Measurements from ENCODE around the gene NBEA.
A peak's percentile ranks its signal among the peaks of the same experiment; 100 is the strongest.
"Not testable (repeated sequence)": the region's sequence is repeated elsewhere in the genome, so short reads cannot be mapped to it uniquely, and the experiment has no call there.

The NBEA gene

GRCh38 chr13:34959489-34959888, 17.4 kb downstream of the NBEA start:
- TF ChIP-seq, protein P1, sequence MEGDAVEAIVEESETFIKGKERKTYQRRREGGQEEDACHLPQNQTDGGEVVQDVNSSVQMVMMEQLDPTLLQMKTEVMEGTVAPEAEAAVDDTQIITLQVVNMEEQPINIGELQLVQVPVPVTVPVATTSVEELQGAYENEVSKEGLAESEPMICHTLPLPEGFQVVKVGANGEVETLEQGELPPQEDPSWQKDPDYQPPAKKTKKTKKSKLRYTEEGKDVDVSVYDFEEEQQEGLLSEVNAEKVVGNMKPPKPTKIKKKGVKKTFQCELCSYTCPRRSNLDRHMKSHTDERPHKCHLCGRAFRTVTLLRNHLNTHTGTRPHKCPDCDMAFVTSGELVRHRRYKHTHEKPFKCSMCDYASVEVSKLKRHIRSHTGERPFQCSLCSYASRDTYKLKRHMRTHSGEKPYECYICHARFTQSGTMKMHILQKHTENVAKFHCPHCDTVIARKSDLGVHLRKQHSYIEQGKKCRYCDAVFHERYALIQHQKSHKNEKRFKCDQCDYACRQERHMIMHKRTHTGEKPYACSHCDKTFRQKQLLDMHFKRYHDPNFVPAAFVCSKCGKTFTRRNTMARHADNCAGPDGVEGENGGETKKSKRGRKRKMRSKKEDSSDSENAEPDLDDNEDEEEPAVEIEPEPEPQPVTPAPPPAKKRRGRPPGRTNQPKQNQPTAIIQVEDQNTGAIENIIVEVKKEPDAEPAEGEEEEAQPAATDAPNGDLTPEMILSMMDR (conservative IDR thresholded peaks at IDR 0.05) = no peak
- H3K27ac ChIP-seq = no peak overlapping the region

- H3K27ac ChIP-seq = peak overlapping the region; percentile 13
- TF ChIP-seq, protein P1 (conservative IDR thresholded peaks at IDR 0.05) = no peak
Observed at GRCh38 chr13:34964558-34964957, 22.5 kb downstream of the NBEA start.

- TF ChIP-seq, protein P1 (conservative IDR thresholded peaks at IDR 0.05) = no peak
- no peak overlapping the region for H3K27ac ChIP-seq
Observed at GRCh38 chr13:34967851-34968562, 25.9 kb downstream of the NBEA start.

DNA sequence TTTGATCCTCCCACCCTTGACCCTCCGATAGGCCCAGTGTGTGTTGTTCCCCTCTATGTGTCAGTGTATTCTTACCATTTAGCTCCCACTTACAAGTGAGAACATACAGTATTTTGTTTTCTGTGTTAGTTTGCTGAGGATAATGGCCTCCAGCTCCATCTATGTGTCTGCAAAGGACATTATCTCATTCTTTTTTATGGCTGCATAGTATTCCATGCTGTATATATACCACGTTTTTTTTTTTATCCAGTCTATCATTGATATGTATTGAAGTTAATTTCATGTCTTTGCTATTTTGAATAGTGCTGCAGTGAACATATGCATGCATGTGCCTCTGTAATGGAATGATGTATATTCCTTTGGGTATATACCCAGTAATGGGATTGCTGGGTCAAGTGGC, 27.5 kb downstream of the NBEA start:
- not testable (repeated sequence) for H3K27ac ChIP-seq

GRCh38 chr13:34970961-34971360, 28.9 kb downstream of the NBEA start:
- TF ChIP-seq, protein P1 (conservative IDR thresholded peaks at IDR 0.05) = no peak
- no peak overlapping the region for H3K27ac ChIP-seq

- TF ChIP-seq, protein P1 (conservative IDR thresholded peaks at IDR 0.05) = no peak
- no peak overlapping the region for H3K27ac ChIP-seq
Observed at GRCh38 chr13:34971473-34971872, 29.4 kb downstream of the NBEA start.

GRCh38 chr13:34985199-34985598, 43.1 kb downstream of the NBEA start:
- H3K27ac ChIP-seq = not testable (repeated sequence)

DNA sequence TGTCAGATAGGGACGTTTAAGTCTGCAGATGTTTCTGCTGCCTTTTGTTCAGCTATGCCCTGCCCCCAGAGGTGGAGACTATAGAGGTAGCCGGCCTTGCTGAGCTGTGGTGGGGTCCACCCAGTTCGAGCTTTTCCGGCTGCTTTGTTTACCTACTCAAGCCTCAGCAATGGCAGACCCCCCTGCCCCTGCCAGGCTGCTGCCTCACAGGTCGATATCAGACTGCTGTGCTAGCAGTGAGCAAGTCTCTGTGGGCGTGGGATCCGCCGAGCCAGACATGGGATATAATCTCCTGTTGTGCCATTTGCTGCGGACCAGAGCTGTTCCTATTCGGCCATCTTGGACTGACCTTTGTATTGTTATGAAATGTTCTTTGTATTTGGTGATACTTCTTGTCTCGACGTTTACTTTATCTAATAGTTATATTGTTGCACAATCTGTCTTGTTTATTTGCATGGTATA, 46.3 kb downstream of the NBEA start:
- H3K27ac ChIP-seq = no peak overlapping the region
- TF ChIP-seq, protein P1 (conservative IDR thresholded peaks at IDR 0.05) = no peak
